Coronary artery (tissue), 2 donors: ENCODE data around the gene IMPDH1.

Experiments
- DNase-seq: peaks from one replicate; pipeline ENCODE4 v3.0.0-alpha.2; 2017; ENCODE audit warnings: low spot score
- H3K27ac ChIP-seq, 2 donors: fragments of 200-600 bp; sonication (generic); one replicate each; pipeline ENCODE4 v1.5.1; 2016 to 2019
- H3K4me3 ChIP-seq: fragments of 200-600 bp; sonication (generic); 2 replicates; pipeline ENCODE4 v1.5.1; 2016; ENCODE audit warnings: mild to moderate bottlenecking, moderate library complexity
- TF ChIP-seq, protein P1 (sequence below): fragments of 200-600 bp; sonication (generic); IDR thresholded peaks from one replicate; pipeline ENCODE4 v1.5.1; 2019; ENCODE audit warnings: antibody characterized with exemption

The IMPDH1 gene

DNA sequence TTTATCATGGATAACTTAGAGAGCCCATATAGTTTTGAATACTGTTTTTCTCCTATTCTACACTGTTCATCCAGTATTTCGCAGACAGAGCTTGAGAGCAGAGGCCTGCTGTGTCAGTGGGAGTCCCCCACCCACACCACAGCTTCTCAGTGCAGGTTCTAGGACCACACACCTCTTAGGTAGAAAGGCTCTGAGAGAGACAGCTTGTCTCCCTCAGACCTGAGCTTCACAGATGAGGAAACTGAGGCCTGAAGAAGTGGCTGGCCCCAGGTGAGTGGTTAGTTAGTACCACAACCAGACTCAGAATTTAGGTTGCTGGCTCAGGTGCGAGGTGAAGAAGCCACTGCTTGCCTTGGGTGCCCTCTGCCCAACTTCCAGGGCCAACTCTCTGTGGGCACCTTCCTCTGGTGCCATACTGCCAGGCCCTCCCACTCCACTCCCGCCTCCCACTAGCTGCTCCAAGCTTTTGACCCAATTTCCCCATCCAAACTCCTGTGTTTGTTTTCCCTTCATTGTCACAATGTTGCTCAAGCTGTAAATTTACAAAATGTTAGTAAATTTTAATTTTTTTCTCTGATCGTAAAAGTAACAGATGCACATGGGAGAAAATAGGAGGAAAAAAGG lies 38.3 kb upstream of the IMPDH1 start:
- TF ChIP-seq, protein P1, sequence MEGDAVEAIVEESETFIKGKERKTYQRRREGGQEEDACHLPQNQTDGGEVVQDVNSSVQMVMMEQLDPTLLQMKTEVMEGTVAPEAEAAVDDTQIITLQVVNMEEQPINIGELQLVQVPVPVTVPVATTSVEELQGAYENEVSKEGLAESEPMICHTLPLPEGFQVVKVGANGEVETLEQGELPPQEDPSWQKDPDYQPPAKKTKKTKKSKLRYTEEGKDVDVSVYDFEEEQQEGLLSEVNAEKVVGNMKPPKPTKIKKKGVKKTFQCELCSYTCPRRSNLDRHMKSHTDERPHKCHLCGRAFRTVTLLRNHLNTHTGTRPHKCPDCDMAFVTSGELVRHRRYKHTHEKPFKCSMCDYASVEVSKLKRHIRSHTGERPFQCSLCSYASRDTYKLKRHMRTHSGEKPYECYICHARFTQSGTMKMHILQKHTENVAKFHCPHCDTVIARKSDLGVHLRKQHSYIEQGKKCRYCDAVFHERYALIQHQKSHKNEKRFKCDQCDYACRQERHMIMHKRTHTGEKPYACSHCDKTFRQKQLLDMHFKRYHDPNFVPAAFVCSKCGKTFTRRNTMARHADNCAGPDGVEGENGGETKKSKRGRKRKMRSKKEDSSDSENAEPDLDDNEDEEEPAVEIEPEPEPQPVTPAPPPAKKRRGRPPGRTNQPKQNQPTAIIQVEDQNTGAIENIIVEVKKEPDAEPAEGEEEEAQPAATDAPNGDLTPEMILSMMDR, result no peak
- no peak for DNase-seq
- Histone ChIP-seq H3K4me3 (no peak overlapping the region), H3K27ac (no peak overlapping the region)

- peak overlapping the region in 1 of 2 donors; percentile 28 for H3K27ac ChIP-seq
- TF ChIP-seq, protein P1, result no peak
- H3K4me3 ChIP-seq, result no peak overlapping the region
- DNase-seq, result no peak
These were observed 36.5 kb upstream of the IMPDH1 start for GRCh38 chr7:128446306-128446705.

- H3K27ac ChIP-seq, result no peak overlapping the region
These were observed 34.2 kb upstream of the IMPDH1 start for GRCh38 chr7:128443831-128444600.

GRCh38 chr7:128442356-128442755 lies 32.6 kb upstream of the IMPDH1 start:
- Histone ChIP-seq H3K4me3 (no peak overlapping the region), H3K27ac (no peak overlapping the region)
- DNase-seq, result no peak
- TF ChIP-seq, protein P1, result no peak

More at GRCh38 chr7:128443831-128444600, 34.2 kb upstream of the IMPDH1 start:
- H3K4me3 ChIP-seq, result no peak overlapping the region
- TF ChIP-seq, protein P1, result no peak
- no peak for DNase-seq

DNA sequence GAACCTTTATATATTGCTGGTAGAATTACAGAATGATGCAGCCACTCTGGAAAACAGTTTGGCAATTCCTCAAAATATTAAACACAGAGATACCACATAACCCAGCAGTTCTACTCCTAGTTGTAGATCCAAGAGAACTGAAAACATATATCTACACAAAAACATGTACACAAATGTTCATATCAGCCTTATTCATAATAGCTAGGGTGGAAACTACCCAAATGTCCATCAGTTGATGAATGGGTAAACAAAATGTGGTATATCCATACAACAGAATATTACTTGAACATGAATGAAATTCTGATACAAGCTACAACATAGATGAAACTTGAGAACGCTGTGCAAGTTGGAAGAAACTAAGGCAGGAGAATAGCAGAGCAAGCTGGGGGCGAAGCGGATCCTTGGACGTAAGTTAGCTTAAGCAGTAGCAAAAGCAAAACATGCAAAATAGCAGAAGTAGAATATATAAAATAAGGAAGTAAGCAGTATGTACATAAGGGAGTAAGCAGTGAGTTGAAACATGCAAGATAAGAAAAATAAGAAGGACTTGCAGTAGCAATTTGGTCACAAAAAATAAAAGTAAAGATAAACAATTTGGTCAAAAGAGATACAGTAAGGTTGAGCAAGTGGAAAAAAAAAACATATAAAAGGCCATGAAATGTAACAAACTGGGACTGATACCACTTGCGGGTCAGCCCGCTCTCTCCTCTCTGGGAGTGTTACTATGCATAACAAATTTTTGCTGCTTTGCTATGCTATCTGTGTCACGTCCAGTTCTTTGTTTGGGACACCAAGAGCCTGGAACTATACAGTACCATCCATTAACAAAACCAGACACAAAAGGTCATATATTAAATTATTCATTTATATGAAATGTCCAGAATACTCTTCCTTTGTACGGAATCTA lies 27.9 kb upstream of the IMPDH1 start:
- H3K4me3 ChIP-seq, result no peak overlapping the region
- TF ChIP-seq, protein P1, result no peak
- no peak for DNase-seq
- no peak overlapping the region for H3K27ac ChIP-seq

GRCh38 chr7:128435327-128435686 lies 25.5 kb upstream of the IMPDH1 start:
- Histone ChIP-seq H3K4me3 (no peak overlapping the region), H3K27ac (no peak overlapping the region)
- TF ChIP-seq, protein P1, result no peak
- DNase-seq, result no peak
